ENCODE data around the gene CES3.
A peak's percentile ranks its signal among the peaks of the same experiment; 100 is the strongest.
"Not testable (repeated sequence)": the region's sequence is repeated elsewhere in the genome, so short reads cannot be mapped to it uniquely, and the experiment has no call there.

CES3 gene

GRCh38 chr16:66944971-66945370, 16.1 kb upstream of the CES3 start:
- DNase-seq (ENCODE audit: low read depth in 2 of 3, low spot score in 1 of 3): not testable (repeated sequence)

- DNase-seq (ENCODE audit: low read depth in 2 of 3, low spot score in 1 of 3): no peak
These were observed 15.1 kb upstream of the CES3 start for GRCh38 chr16:66945939-66946338.

- DNase-seq (ENCODE audit: low read depth in 2 of 3, low spot score in 1 of 3): no peak
These were observed 14.5 kb upstream of the CES3 start for GRCh38 chr16:66946541-66946940.

GRCh38 chr16:66946974-66947301, 14.1 kb upstream of the CES3 start:
- DNase-seq (ENCODE audit: low read depth in 2 of 3, low spot score in 1 of 3): no peak

GRCh38 chr16:66947302-66948065, 13.6 kb upstream of the CES3 start:
- DNase-seq (ENCODE audit: low read depth in 2 of 3, low spot score in 1 of 3): peak; percentile 72 to 90 (median 77)

- no peak for DNase-seq (ENCODE audit: low read depth in 2 of 3, low spot score in 1 of 3)
These were observed 12.8 kb upstream of the CES3 start for GRCh38 chr16:66948134-66948836.

GRCh38 chr16:66948837-66949225, 12.2 kb upstream of the CES3 start:
- no peak for DNase-seq (ENCODE audit: low read depth in 2 of 3, low spot score in 1 of 3)

- no peak for DNase-seq (ENCODE audit: low read depth in 2 of 3, low spot score in 1 of 3)
These were observed 11.6 kb upstream of the CES3 start for GRCh38 chr16:66949472-66949871.

- DNase-seq (ENCODE audit: low read depth in 2 of 3, low spot score in 1 of 3): no peak
These were observed 10.6 kb upstream of the CES3 start for GRCh38 chr16:66950437-66950836.

GRCh38 chr16:66950971-66951790, 9.9 kb upstream of the CES3 start:
- no peak for DNase-seq (ENCODE audit: low read depth in 2 of 3, low spot score in 1 of 3)

- DNase-seq (ENCODE audit: low read depth in 2 of 3, low spot score in 1 of 3): no peak
These were observed 8.5 kb upstream of the CES3 start for GRCh38 chr16:66952430-66953110.

GRCh38 chr16:66953462-66954096, 7.5 kb upstream of the CES3 start:
- no peak for DNase-seq (ENCODE audit: low read depth in 2 of 3, low spot score in 1 of 3)

GRCh38 chr16:66954097-66954659, 6.9 kb upstream of the CES3 start:
- DNase-seq (ENCODE audit: low read depth in 2 of 3, low spot score in 1 of 3): peak; percentile 59 to 79 (median 70)

GRCh38 chr16:66955363-66956153, 5.5 kb upstream of the CES3 start:
- DNase-seq (ENCODE audit: low read depth in 2 of 3, low spot score in 1 of 3): not testable (repeated sequence)

GRCh38 chr16:66956154-66956457, 5.0 kb upstream of the CES3 start:
- not testable (repeated sequence) for DNase-seq (ENCODE audit: low read depth in 2 of 3, low spot score in 1 of 3)

- DNase-seq (ENCODE audit: low read depth in 2 of 3, low spot score in 1 of 3): no peak
These were observed 2.0 kb upstream of the CES3 start for GRCh38 chr16:66958857-66959703.

- no peak for DNase-seq (ENCODE audit: low read depth in 2 of 3, low spot score in 1 of 3)
These were observed 1.3 kb upstream of the CES3 start for GRCh38 chr16:66959704-66960161.

GRCh38 chr16:66960270-66960669, 796 bp upstream of the CES3 start:
- no peak for DNase-seq (ENCODE audit: low read depth in 2 of 3, low spot score in 1 of 3)

GRCh38 chr16:66961914-66962313, 848 bp downstream of the CES3 start:
- no peak for DNase-seq (ENCODE audit: low read depth in 2 of 3, low spot score in 1 of 3)
